ENCODE data around the gene EPX.

Gene EPX

GRCh38 chr17:58186591-58186990 is 5.9 kb upstream of the EPX start:
- FAIRE-seq: no peak

- FAIRE-seq: no peak
These were observed 5.5 kb upstream of the EPX start for GRCh38 chr17:58187063-58187462.

- FAIRE-seq: no peak
These were observed 4.9 kb upstream of the EPX start for GRCh38 chr17:58187675-58188074.

- FAIRE-seq: no peak
These were observed 2.9 kb upstream of the EPX start for GRCh38 chr17:58189436-58190146.

GRCh38 chr17:58191241-58191896 is 1.2 kb upstream of the EPX start:
- FAIRE-seq: no peak

- FAIRE-seq: no peak
These were observed 1.2 kb downstream of the EPX start for GRCh38 chr17:58193641-58194255.

- FAIRE-seq: no peak
These were observed 3.1 kb downstream of the EPX start for GRCh38 chr17:58195518-58196123.

- FAIRE-seq: no peak
These were observed 4.1 kb downstream of the EPX start for GRCh38 chr17:58196610-58197009.

GRCh38 chr17:58200024-58200633 is 7.6 kb downstream of the EPX start:
- FAIRE-seq: no peak

GRCh38 chr17:58202859-58203258 is 10.3 kb downstream of the EPX start:
- no peak for FAIRE-seq

GRCh38 chr17:58204796-58205195 is 12.3 kb downstream of the EPX start:
- FAIRE-seq: no peak

- no peak for FAIRE-seq
These were observed 13.4 kb downstream of the EPX start for GRCh38 chr17:58205936-58206335.

- FAIRE-seq: no peak
These were observed 14.9 kb downstream of the EPX start for GRCh38 chr17:58207451-58207850.

GRCh38 chr17:58208344-58208743 is 15.8 kb downstream of the EPX start:
- no peak for FAIRE-seq

- no peak for FAIRE-seq
These were observed 18.4 kb downstream of the EPX start for GRCh38 chr17:58210922-58211321.

GRCh38 chr17:58215685-58216084 is 23.2 kb downstream of the EPX start:
- no peak for FAIRE-seq

- no peak for FAIRE-seq
These were observed 25.2 kb downstream of the EPX start for GRCh38 chr17:58217766-58218165.

GRCh38 chr17:58219007-58219788 is 26.7 kb downstream of the EPX start, which contains the start of gene MKS1:
TSS of gene MKS1 (minus strand) at chr17:58219255. CDS start at chr17:58219230, 25 bp downstream.
- FAIRE-seq: no peak

- no peak for FAIRE-seq
These were observed 27.3 kb downstream of the EPX start for GRCh38 chr17:58219789-58220183.

- no peak for FAIRE-seq
These were observed 31.8 kb downstream of the EPX start for GRCh38 chr17:58224315-58224714.

- no peak for FAIRE-seq
These were observed 35.2 kb downstream of the EPX start for GRCh38 chr17:58227733-58228132.

- no peak for FAIRE-seq
These were observed 36.2 kb downstream of the EPX start for GRCh38 chr17:58228679-58229078.
